ENCODE data around the gene FASTKD2. TPM values are rescaled to one million over a fixed set of nuclear protein-coding genes. Genes with fewer than 3 reads are reported as not detected.

The FASTKD2 gene
- total RNA-seq, result 62.1 and 64.5 TPM in 2 replicates

GRCh38 chr2:206765242-206766056, at the start of gene FASTKD2, which contains the start of gene MDH1B:
Gene FASTKD2, plus strand, starts transcription at chr2:206765606. Its CDS starts 1,088 bp downstream, at chr2:206766694.
Gene MDH1B, minus strand, starts transcription at chr2:206765328. Its CDS starts 57 bp downstream, at chr2:206765271.

GRCh38 chr2:206718296-206718695, 47.1 kb upstream of the FASTKD2 start, which contains the start of gene DYTN:
Gene DYTN, minus strand, starts transcription at chr2:206718396. Its CDS starts 117 bp downstream, at chr2:206718279.

Small RNAs within 50 kb of the gene (small RNA-seq; reads per million reads assigned to genes)
- not detected for gene MIR3130-2

Other genes starting within 250 kb of the FASTKD2 start
- gene FAM237A, start 123.1 kb upstream of the FASTKD2 start, total RNA-seq, result not detected in 2 replicates
- not detected in 2 replicates for gene DYTN, start 47.2 kb upstream of the FASTKD2 start, total RNA-seq
- 0.27 and 0.65 TPM in 2 replicates for gene MDH1B, start 278 bp upstream of the FASTKD2 start, total RNA-seq
- not detected in 2 replicates for gene CPO, start 173.9 kb downstream of the FASTKD2 start, total RNA-seq